SH-SY5Y (cell line): Measurements from ENCODE around the gene COG3.

Experiments used
- GATA2 ChIP-seq: IDR thresholded peaks from 2 replicates; pipeline ENCODE4 v1.6.1; 2011; ENCODE audit warnings: mild to moderate bottlenecking, low read depth, low read length
- GATA3 ChIP-seq: IDR thresholded peaks from 2 replicates; pipeline ENCODE4 v1.6.1; 2011; ENCODE audit warnings: low read depth, mild to moderate bottlenecking, low read length, moderate library complexity

Gene COG3

DNA sequence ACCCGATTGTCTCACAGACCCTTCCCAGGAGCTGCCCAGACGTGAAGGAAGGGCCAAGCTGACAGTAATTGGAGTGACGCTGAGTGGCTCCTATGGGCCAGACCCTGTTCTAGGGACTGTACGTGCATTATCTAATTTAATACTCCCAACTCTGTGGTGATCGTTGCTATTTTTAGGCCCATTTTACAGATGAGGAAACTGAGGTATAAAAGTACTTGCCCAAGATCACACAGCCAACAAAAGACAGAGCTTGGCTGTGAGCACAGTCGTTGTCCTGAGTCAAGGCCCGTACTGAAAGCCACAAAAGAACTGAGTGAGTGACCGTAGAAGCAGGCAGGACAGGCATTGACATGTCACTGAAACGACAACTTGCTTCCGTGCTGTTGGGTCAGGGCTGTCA lies 76.1 kb downstream of the COG3 start:
- TF ChIP-seq GATA3 = no peak
- TF ChIP-seq GATA2 = no peak

DNA sequence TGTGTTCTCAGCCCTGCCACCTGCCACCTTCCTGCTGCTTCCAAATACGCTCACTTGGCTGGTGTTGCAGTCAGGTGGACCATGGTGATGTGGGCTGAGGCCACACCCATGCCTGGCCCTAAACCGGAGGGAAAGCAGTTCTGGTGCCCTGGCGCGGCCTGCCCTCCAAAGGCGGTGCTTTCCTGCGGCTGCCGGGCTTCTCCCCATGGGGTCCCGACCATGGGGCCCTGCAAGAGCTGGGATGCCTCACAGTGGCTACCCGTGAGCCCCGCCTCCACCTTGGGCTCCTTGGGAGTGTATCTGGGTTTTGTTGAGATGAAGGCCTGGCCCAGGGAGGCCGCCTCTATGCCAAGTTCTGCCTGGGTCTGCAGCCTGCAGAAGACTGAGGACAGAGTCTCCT lies 77.1 kb downstream of the COG3 start:
- TF ChIP-seq GATA3 (no peak), GATA2 (no peak)

DNA sequence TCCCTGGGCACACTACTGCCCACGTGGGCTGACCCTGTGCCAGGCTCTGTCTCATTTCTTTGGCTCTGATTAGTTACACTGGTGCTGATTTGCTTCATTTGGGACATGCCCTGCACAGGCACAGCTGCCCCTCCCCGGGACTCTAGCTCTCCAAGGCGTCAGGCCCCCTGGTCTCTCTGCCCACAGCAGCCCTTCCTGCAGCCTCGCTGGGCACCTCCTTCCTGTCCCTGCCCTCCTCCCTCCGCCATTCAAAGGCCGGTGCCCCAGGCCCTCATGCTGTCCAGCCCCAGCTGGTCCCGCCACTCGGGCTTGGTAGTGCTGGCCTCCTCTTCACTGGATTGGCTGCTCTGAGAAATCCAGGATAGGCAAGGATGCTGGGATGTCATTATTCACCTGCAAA lies 77.7 kb downstream of the COG3 start:
- TF ChIP-seq GATA2 (no peak), GATA3 (no peak)

DNA sequence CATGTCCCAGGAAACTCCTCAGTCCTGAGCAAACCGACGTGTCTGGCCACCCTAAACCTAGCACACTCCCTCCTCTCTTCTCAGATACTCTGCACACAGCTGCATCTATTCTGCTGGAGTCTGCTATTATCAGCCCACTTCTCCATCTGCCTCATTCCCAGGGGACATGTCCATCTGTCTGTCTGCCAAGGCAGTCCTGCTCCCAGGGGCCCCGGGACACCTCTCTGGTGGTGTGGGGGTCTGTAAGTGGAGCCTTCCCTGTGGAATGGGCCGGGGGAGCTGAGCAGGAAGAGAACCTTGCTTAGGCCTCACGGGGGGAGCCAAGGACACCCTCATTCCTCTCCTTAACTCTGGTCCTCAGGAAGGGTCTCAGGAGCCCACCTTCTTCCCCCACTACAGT lies 78.1 kb downstream of the COG3 start:
- TF ChIP-seq GATA2 = no peak
- no peak for TF ChIP-seq GATA3

DNA sequence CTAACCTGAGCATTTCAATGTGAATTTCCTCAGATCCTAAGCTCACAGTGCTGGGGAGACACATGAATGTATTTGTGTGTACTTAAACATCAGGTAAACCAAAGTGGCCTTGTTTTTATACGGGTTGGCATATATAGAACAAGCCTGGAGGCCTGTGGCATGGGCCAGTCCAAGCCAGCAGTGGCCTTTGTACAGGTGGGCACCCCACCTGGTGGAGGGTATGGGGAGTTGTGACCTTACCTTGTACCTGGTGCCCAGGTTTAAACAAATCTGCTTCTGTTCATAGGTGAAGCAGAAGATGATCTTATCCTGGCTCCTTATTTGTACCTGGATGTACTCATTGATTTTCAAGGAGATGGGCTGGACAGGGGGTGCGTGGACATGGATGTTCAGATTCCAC lies 79.8 kb downstream of the COG3 start:
- TF ChIP-seq GATA3 (no peak), GATA2 (no peak)

DNA sequence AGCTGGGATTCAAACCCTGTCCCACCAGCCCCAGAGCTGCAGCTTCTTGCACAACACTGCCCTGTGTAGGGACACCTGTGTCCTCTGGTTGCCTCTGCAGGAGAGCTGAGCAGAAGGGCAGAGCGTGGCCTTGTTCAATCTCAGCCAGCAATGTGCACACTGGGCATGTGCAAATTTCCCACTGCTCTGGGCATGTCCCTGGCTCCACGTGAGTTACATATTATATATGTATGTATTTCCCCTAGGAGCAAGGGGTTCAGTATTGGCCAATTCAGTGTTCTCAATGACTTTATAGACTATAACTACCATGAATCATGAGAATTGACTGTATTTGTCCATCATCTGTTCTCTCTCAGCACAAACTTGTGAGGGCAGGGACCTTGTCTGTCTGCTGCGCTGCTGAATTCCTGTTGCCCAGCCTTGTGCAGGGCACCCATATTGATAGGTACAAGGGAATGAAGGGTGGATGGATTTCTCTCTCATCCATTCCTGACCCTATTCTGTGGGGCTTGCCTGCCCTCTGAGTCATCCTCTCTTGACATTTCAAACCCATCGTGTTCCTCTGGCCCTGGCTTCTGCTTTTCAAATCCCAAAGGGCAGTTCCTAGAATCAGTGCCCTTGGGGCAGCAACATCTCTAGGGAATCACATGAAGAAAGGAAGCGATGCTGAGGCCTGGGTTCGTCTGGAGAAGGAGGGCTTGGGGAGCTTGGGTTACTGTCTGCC lies 81.1 kb downstream of the COG3 start:
- TF ChIP-seq GATA3 = no peak

DNA sequence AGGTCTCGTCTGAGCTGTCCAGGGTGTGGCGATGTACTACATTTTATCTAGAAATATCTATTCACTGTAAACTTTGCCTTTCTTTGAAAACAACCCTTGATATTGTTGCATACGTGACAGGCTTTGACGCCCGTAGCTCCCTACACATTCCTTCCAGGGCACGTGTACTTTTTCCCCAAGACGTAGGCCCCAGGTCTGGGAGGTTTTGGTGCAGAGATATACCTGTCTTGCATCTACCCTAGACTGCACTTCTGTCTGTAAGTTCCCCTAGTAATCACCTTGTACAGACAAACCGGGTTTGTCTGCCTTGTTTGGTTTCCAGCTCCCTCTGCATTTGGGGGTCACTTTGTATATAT lies 81.6 kb downstream of the COG3 start:
- no peak for TF ChIP-seq GATA2
- no peak for TF ChIP-seq GATA3

DNA sequence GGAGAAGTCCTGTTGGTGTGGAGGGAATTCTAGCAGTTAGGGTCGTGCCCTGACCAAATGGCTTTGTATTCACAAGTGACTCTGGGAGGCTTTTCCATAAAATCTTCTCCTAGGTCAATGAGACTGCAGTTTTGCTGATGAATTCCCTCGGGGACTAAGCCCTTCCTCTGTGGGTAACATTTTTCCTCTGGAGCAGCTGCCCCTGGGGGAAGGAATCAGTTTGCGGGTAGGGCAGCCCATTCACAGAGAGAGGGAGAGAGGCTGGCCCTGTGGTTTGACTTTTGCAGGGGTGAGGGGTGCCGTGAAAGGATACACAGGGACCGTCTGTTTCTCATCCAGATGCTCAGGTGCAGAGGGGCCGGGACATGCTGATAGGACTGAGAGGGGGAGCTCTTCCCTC lies 83.5 kb downstream of the COG3 start:
- no peak for TF ChIP-seq GATA3

DNA sequence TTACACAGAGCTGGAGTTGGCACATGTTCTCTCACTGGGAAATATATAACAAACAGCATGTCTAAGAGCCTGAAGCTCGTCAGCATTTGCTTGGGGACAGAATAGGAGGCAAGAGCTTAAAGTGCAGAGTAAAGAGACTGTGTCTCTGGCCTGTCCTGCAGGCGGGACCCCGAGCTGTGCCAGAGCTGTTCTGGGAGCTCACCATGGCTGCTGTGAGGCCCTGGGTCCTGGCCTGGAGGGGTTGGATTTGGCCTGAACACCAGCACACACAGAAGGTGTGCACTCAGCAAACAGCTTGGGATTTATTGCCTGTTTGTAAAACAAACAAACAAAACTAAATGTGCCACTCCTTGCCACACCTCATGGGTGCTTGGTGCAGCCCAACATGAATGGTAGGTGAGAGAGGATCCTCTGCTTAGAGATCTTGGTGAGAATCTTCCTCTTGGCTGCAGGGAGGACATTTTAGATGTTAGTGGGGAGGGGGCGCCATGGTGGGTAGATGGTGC lies 89.9 kb downstream of the COG3 start:
- TF ChIP-seq GATA2 = no peak
- TF ChIP-seq GATA3 = no peak

DNA sequence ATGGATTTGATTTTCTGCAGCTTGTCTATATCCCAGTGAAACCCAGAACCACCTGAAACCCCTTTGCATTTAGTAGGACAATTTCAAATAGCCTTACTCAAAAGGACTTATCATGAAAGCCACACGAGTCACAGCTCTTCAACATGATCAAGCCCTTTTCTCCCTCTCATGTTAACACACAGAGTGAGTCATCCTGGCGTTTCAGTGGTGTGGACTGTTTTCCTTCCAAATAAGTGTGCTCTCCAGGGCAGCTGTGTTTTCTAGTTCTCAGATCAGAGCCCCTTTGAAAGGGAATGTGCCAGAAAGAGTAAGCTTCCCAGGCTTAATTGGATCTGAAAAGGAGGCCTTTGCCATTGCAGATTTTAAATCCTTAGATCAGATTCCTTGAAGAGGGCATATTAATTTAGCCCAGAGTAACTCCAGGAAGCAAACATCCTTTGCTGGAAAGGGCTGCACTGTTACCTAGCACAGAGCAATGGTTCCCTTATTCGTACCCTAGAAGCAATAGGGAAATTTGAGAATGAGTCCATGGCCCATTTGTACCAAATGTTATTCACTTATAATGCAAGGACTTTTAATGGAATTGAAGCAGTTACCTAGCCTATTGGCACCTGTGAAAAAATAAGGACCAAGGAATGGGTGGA lies 99.5 kb downstream of the COG3 start:
- TF ChIP-seq GATA3 (no peak), GATA2 (no peak)

DNA sequence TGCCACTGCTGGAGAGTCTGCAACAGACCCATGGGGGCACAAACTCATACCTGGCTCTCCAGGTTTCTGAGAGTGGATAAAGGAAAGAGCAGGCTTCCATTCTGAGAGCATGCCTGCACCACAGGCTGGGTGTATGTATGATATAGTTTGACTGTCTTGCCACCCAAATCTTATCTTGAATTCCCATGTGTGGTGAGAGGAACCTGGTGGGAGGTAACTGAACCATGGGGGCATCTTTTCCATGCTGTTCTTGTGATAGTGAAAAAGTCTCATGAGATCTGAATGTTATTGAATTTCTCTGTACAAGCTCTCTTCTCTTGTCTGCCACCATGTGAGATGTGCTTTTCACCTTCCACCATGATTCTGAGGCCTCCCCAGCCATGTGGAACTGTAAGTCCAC lies 100.6 kb downstream of the COG3 start:
- TF ChIP-seq GATA2 = no peak

DNA sequence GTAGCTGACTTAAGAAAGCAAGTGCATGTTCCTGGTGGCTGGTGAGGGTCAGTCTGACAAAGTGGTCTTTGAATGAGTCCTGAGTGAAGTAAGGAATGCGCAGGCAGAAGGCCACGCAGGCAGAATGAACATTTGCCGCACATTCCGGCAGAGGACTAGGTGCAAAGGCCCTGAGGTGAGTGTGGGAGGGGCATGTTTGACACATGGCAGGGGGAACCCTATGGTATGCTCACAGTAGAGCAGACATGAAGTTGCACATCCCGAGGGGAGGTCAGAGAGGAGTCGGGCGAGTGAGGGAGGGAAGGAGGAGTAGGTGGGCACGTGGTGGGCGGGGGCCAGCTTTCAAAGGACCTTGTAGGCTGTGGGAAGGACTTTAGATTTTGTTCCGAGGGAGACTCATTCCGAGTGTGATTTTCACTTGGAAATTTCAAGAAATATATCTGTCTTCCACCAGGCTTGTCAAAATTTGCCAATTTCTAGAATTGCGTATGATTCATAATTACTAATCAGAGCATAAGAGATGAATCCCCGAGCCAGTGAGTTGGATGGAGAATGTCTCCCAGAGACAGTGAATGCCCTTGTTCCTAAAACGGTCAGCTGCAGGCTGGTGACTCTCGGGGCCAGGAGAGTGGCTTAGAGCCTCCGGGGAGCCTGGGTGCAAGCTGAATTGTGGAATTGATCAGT lies 110.5 kb downstream of the COG3 start:
- no peak for TF ChIP-seq GATA2
- no peak for TF ChIP-seq GATA3

DNA sequence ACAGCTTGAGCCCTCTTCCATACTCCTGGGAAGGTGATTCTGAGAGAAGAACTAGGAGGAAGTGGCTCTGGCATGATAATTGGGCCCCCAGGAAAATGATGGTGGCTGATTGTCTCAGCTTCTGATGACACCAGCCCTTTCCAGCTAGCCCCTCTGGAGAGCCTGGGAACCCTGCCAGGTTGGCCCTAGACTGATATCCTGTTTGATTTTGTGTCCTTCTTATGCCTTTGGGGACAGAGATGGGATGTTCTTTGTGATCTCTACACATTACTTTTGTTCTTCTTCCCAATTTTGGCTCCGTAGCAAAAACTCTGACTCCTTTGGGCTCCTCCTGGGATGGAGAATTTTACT lies 111.1 kb downstream of the COG3 start:
- TF ChIP-seq GATA3 (no peak), GATA2 (peak; percentile 22; the same call in 1 of the 2 replicates)

DNA sequence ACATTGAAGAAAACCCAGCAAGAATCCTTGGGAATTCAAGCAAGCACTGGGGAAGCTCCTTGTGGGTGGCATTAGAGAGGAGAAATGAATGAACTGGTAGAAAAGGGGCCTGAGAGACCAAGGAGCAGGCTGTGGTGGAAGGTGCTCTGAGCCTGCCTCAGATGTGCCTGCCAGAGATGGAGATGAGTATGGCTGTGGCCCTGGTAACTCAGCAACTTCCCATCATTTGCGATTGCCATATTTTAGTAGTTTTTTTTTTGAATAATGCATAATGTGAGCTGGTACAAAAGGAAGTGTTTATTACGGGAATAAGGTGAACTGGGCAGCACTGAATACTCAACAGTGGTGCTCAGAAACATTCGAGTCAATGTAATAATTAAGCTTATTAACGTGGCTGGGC lies 111.7 kb downstream of the COG3 start:
- TF ChIP-seq GATA2 (no peak), GATA3 (no peak)

DNA sequence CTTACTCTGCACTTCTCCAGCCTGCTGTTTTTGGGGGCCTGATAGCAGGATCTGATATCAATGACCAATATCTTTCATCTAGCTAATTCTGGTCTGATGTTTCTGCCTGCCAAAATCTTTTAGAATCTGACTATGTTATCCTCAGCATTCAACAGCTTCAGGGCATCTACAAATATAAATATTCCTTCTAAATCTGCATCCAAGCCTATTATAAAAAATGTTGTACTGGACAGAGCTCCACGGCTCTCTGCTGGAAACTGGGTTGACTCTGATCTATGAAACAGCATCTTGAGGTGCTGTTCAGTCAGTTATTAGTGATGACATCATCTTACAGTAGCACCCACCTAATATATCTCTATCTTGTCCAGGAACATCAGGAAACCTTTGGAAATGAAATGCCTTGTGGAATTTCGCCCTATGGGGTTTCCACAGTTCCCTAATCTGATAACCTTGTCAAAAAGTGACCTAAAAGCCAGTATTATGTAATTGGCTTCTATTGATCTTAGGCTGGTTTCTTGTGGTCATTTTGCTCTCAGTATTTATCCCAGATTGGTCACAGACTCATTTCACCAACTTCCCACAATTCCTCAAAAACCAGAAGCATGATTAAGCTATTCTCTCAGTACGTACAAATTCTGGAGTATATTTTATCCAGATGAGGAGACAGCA lies 117.8 kb downstream of the COG3 start:
- no peak for TF ChIP-seq GATA3
- TF ChIP-seq GATA2 = peak; percentile 68

DNA sequence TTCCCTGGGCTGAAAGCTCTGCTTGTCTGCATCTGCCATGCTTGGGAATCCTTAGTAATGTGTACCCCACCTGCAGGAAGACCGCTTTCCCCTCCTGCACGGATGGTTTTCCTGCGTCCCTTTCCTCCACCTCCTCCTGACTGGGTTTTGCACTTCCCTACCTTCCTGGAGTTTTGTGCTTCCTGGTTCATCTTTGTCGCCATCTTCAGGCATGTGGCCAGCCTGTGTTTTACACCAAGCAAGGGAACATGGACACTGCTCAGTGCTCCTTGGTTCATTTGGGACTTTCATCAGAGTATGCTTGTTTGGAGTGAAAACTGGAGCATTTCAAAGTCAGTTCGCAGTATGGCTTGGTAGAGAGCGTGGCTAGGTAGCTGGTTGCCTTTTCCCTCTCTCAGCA lies 120.1 kb downstream of the COG3 start:
- TF ChIP-seq GATA3 (no peak), GATA2 (no peak)
